ENCODE data around the gene SEMA3E.
"Not testable (repeated sequence)": the region's sequence is repeated elsewhere in the genome, so short reads cannot be mapped to it uniquely, and the experiment has no call there.

Gene SEMA3E

GRCh38 chr7:83452256-83452655, 196.7 kb downstream of the SEMA3E start:
- DNase-seq (ENCODE audit: low read depth) = no peak

GRCh38 chr7:83451501-83452045, 197.4 kb downstream of the SEMA3E start:
- DNase-seq (ENCODE audit: low read depth) = no peak

- DNase-seq (ENCODE audit: low read depth) = no peak
Observed at GRCh38 chr7:83449781-83450180, 199.2 kb downstream of the SEMA3E start.

- DNase-seq (ENCODE audit: low read depth) = no peak
Observed at GRCh38 chr7:83447681-83448080, 201.3 kb downstream of the SEMA3E start.

GRCh38 chr7:83446102-83446669, 202.8 kb downstream of the SEMA3E start:
- no peak for DNase-seq (ENCODE audit: low read depth)

- DNase-seq (ENCODE audit: low read depth) = no peak
Observed at GRCh38 chr7:83442911-83443310, 206.0 kb downstream of the SEMA3E start.

GRCh38 chr7:83439026-83439425, 209.9 kb downstream of the SEMA3E start:
- DNase-seq (ENCODE audit: low read depth) = no peak

- not testable (repeated sequence) for DNase-seq (ENCODE audit: low read depth)
Observed at GRCh38 chr7:83430289-83430688, 218.7 kb downstream of the SEMA3E start.

- no peak for DNase-seq (ENCODE audit: low read depth)
Observed at GRCh38 chr7:83429493-83429892, 219.4 kb downstream of the SEMA3E start.

GRCh38 chr7:83427884-83428283, 221.1 kb downstream of the SEMA3E start:
- DNase-seq (ENCODE audit: low read depth) = no peak

GRCh38 chr7:83426325-83426724, 222.6 kb downstream of the SEMA3E start:
- no peak for DNase-seq (ENCODE audit: low read depth)

GRCh38 chr7:83419013-83419412, 229.9 kb downstream of the SEMA3E start:
- no peak for DNase-seq (ENCODE audit: low read depth)

- DNase-seq (ENCODE audit: low read depth) = no peak
Observed at GRCh38 chr7:83415840-83416239, 233.1 kb downstream of the SEMA3E start.

- DNase-seq (ENCODE audit: low read depth) = no peak
Observed at GRCh38 chr7:83414947-83415346, 234.0 kb downstream of the SEMA3E start.

GRCh38 chr7:83413831-83414230, 235.1 kb downstream of the SEMA3E start:
- no peak for DNase-seq (ENCODE audit: low read depth)

GRCh38 chr7:83413424-83413823, 235.5 kb downstream of the SEMA3E start:
- DNase-seq (ENCODE audit: low read depth) = no peak

- no peak for DNase-seq (ENCODE audit: low read depth)
Observed at GRCh38 chr7:83410989-83411591, 237.8 kb downstream of the SEMA3E start.

- no peak for DNase-seq (ENCODE audit: low read depth)
Observed at GRCh38 chr7:83394776-83395175, 254.2 kb downstream of the SEMA3E start.

- no peak for DNase-seq (ENCODE audit: low read depth)
Observed at GRCh38 chr7:83388436-83388835, 260.5 kb downstream of the SEMA3E start.

GRCh38 chr7:83366629-83367028, 282.3 kb downstream of the SEMA3E start:
- no peak for DNase-seq (ENCODE audit: low read depth)

- no peak for DNase-seq (ENCODE audit: low read depth)
Observed at GRCh38 chr7:83365746-83366145, 283.2 kb downstream of the SEMA3E start.

- DNase-seq (ENCODE audit: low read depth) = no peak
Observed at GRCh38 chr7:83362871-83363550, 285.9 kb downstream of the SEMA3E start.

- DNase-seq (ENCODE audit: low read depth) = no peak
Observed at GRCh38 chr7:83359108-83359507, 289.8 kb downstream of the SEMA3E start.

All from activated gamma-delta T cell treated with anti-CD3 and anti-CD28 coated beads, Interleukin-2, amount 50 U/mL, for 16 hours (primary cell).